IMR-90 (cell line): ENCODE results near the gene ANGPT4.

Experiments
- CEBPB ChIP-seq: IDR thresholded peaks from 2 replicates; pipeline ENCODE4 v1.6.1; 2012; ENCODE audit warnings: low read depth, low read length, improper control_type of control experiment
- FOS ChIP-seq: fragments of 150-350 bp; IDR thresholded peaks from 2 replicates; pipeline ENCODE4 v1.6.1; 2016; ENCODE audit warnings: low read depth, low read length
- MAZ ChIP-seq: IDR thresholded peaks from 2 replicates; pipeline ENCODE4 v1.6.1; 2012; ENCODE audit warnings: low read depth, mild to moderate bottlenecking, low read length, improper control_type of control experiment, moderate library complexity, borderline replicate concordance
- MXI1 ChIP-seq: IDR thresholded peaks from 2 replicates; pipeline ENCODE4 v1.6.1; 2012; ENCODE audit warnings: low read depth, mild to moderate bottlenecking, low read length, moderate library complexity, borderline replicate concordance
- NFE2L2 ChIP-seq: fragments of 150-350 bp; IDR thresholded peaks from 2 replicates; pipeline ENCODE4 v1.6.1; 2016; ENCODE audit warnings: low read depth, mild to moderate bottlenecking, low read length
- POLR2A ChIP-seq: IDR thresholded peaks from 2 replicates; pipeline ENCODE4 v1.6.1; 2012; ENCODE audit warnings: mild to moderate bottlenecking, low read depth, low read length
- RAD21 ChIP-seq: IDR thresholded peaks from 2 replicates; pipeline ENCODE4 v1.6.1; 2012; ENCODE audit warnings: low read length, improper control_type of control experiment
- RCOR1 ChIP-seq: IDR thresholded peaks from 2 replicates; pipeline ENCODE4 v1.6.1; 2012; ENCODE audit warnings: mild to moderate bottlenecking, low read length, improper control_type of control experiment; ENCODE audit not compliant: insufficient replicate concordance
- RFX5 ChIP-seq: IDR thresholded peaks from 2 replicates; pipeline ENCODE4 v1.8.0; 2012; ENCODE audit warnings: low read depth, mild to moderate bottlenecking, low read length, moderate library complexity
- SMC3 ChIP-seq: fragments of 150-350 bp; IDR thresholded peaks from 2 replicates; pipeline ENCODE4 v1.6.1; 2016; ENCODE audit warnings: low read depth, mild to moderate bottlenecking, antibody characterized with exemption, low read length, moderate library complexity
- TF ChIP-seq, protein P1 (sequence below): conservative IDR thresholded peaks from 2 replicates; pipeline ENCODE4 v1.5.1; 2012; ENCODE audit warnings: mild to moderate bottlenecking, low read depth, low read length, improper control_type of control experiment
- TF ChIP-seq, protein P2 (sequence below): fragments of 150-350 bp; IDR thresholded peaks from 2 replicates; pipeline ENCODE4 v1.6.1; 2017; ENCODE audit warnings: mild to moderate bottlenecking, antibody characterized with exemption, low read length, low read depth

GRCh38 chr20:887137-887536, 29.0 kb downstream of the ANGPT4 start:
- TF ChIP-seq, protein P1, sequence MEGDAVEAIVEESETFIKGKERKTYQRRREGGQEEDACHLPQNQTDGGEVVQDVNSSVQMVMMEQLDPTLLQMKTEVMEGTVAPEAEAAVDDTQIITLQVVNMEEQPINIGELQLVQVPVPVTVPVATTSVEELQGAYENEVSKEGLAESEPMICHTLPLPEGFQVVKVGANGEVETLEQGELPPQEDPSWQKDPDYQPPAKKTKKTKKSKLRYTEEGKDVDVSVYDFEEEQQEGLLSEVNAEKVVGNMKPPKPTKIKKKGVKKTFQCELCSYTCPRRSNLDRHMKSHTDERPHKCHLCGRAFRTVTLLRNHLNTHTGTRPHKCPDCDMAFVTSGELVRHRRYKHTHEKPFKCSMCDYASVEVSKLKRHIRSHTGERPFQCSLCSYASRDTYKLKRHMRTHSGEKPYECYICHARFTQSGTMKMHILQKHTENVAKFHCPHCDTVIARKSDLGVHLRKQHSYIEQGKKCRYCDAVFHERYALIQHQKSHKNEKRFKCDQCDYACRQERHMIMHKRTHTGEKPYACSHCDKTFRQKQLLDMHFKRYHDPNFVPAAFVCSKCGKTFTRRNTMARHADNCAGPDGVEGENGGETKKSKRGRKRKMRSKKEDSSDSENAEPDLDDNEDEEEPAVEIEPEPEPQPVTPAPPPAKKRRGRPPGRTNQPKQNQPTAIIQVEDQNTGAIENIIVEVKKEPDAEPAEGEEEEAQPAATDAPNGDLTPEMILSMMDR: no peak
- TF ChIP-seq MAZ (no peak), SMC3 (no peak), CEBPB (no peak), POLR2A (no peak), MXI1 (no peak), NFE2L2 (no peak), FOS (no peak), RFX5 (no peak), RCOR1 (no peak), RAD21 (no peak)
- TF ChIP-seq, protein P2, sequence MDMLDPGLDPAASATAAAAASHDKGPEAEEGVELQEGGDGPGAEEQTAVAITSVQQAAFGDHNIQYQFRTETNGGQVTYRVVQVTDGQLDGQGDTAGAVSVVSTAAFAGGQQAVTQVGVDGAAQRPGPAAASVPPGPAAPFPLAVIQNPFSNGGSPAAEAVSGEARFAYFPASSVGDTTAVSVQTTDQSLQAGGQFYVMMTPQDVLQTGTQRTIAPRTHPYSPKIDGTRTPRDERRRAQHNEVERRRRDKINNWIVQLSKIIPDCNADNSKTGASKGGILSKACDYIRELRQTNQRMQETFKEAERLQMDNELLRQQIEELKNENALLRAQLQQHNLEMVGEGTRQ: no peak
